LNCAP (cell line): ENCODE measurements around the gene CECR2.

Source experiments
- CTCF ChIP-seq: fragments of 450-650 bp; IDR thresholded peaks from 2 replicates; pipeline ENCODE4 v1.5.1; 2017; ENCODE audit warnings: mild to moderate bottlenecking

CECR2 gene

GRCh38 chr22:17549183-17549582 is 179.9 kb downstream of the CECR2 start:
- TF ChIP-seq CTCF: no peak

- TF ChIP-seq CTCF: no peak
Observed at GRCh38 chr22:17549655-17550054, 180.4 kb downstream of the CECR2 start.

GRCh38 chr22:17552737-17553136 is 183.5 kb downstream of the CECR2 start:
- no peak for TF ChIP-seq CTCF

- TF ChIP-seq CTCF: no peak
Observed at GRCh38 chr22:17554814-17555213, 185.6 kb downstream of the CECR2 start.

- TF ChIP-seq CTCF: no peak
Observed at GRCh38 chr22:17559188-17559587, 189.9 kb downstream of the CECR2 start.

GRCh38 chr22:17562906-17563870 is 193.9 kb downstream of the CECR2 start, which contains the start of gene SLC25A18:
TSS of gene SLC25A18 (plus strand) at chr22:17563498. CDS start at chr22:17579945, 16,447 bp downstream.
- no peak for TF ChIP-seq CTCF

- no peak for TF ChIP-seq CTCF
Observed at GRCh38 chr22:17563936-17564391, 194.7 kb downstream of the CECR2 start.
